Left renal pelvis (tissue), 4 donors: ENCODE data around the gene MALT1. TPM values are rescaled to one million over a fixed set of nuclear protein-coding genes. Genes with fewer than 3 reads are reported as not detected.
A peak's percentile ranks its signal among the peaks of the same experiment; 100 is the strongest.
"Not testable (repeated sequence)": the region's sequence is repeated elsewhere in the genome, so short reads cannot be mapped to it uniquely, and the experiment has no call there.

Experiments
- DNase-seq, 4 donors: peaks; one replicate each; pipeline ENCODE4 v3.0.0-alpha.2; 2013; ENCODE audit warnings: low read depth in 4 of 4, low spot score in 3 of 4
- polyA plus RNA-seq, 4 donors: library from polyadenylated mRNA; unstranded; fragments of 120-200 nt; gene quantifications; one replicate each; pipeline ENCODE4 v1.2.1, GENCODE V29; 2013; ENCODE audit not compliant: insufficient read length in 4 of 4

MALT1 gene
- polyA plus RNA-seq, 4 donors, result 23.1 to 34.9 (median 34.5) TPM

GRCh38 chr18:58650830-58651229 is 20.4 kb upstream of the MALT1 start:
- not testable (repeated sequence) for DNase-seq

- not testable (repeated sequence) for DNase-seq
Observed at GRCh38 chr18:58653144-58653722, 18.0 kb upstream of the MALT1 start.

GRCh38 chr18:58653814-58654509 is 17.3 kb upstream of the MALT1 start:
- DNase-seq, result no peak

- DNase-seq, result no peak
Observed at GRCh38 chr18:58654896-58655614, 16.2 kb upstream of the MALT1 start.

GRCh38 chr18:58657081-58657480 is 14.2 kb upstream of the MALT1 start:
- no peak for DNase-seq

GRCh38 chr18:58657494-58657893 is 13.8 kb upstream of the MALT1 start:
- no peak for DNase-seq

- no peak for DNase-seq
Observed at GRCh38 chr18:58659691-58660090, 11.6 kb upstream of the MALT1 start.

GRCh38 chr18:58660915-58661314 is 10.3 kb upstream of the MALT1 start:
- DNase-seq, result no peak

- no peak for DNase-seq
Observed at GRCh38 chr18:58661423-58661822, 9.8 kb upstream of the MALT1 start.

- no peak for DNase-seq
Observed at GRCh38 chr18:58662118-58662517, 9.1 kb upstream of the MALT1 start.

GRCh38 chr18:58666176-58666575 is 5.1 kb upstream of the MALT1 start:
- DNase-seq, result no peak

GRCh38 chr18:58668211-58668610 is 3.1 kb upstream of the MALT1 start:
- DNase-seq, result no peak

GRCh38 chr18:58668897-58669296 is 2.4 kb upstream of the MALT1 start:
- no peak for DNase-seq

- no peak for DNase-seq
Observed at GRCh38 chr18:58669731-58670378, 1.4 kb upstream of the MALT1 start.

- no peak for DNase-seq
Observed at GRCh38 chr18:58670404-58671110, 708 bp upstream of the MALT1 start.

- DNase-seq, result peak in 1 of 4 donors; percentile 33
Observed at GRCh38 chr18:58671632-58672564, 633 bp downstream of the MALT1 start.

GRCh38 chr18:58674159-58674558 is 2.9 kb downstream of the MALT1 start:
- DNase-seq, result no peak

- no peak for DNase-seq
Observed at GRCh38 chr18:58674863-58675472, 3.7 kb downstream of the MALT1 start.

GRCh38 chr18:58676270-58676669 is 5.0 kb downstream of the MALT1 start:
- DNase-seq, result no peak
